GM12864 (cell line): ENCODE data around the gene HYAL2.

ENCODE experiments used
- DNase-seq: peaks from one replicate; pipeline ENCODE4 v3.0.0-alpha.2; 2011; ENCODE audit warnings: low read depth
- H3K4me3 ChIP-seq: 2 replicates; pipeline ENCODE4 v1.5.1; 2011; ENCODE audit warnings: mild to moderate bottlenecking, low read depth, low read length, control low read depth
- TF ChIP-seq, protein P1 (sequence below): IDR thresholded peaks from 2 replicates; pipeline ENCODE4 v1.5.1; 2011; ENCODE audit warnings: low read depth, mild to moderate bottlenecking, moderate library complexity, low read length, control low read depth, inconsistent platforms; ENCODE audit errors: missing control alignments

Gene HYAL2

DNA sequence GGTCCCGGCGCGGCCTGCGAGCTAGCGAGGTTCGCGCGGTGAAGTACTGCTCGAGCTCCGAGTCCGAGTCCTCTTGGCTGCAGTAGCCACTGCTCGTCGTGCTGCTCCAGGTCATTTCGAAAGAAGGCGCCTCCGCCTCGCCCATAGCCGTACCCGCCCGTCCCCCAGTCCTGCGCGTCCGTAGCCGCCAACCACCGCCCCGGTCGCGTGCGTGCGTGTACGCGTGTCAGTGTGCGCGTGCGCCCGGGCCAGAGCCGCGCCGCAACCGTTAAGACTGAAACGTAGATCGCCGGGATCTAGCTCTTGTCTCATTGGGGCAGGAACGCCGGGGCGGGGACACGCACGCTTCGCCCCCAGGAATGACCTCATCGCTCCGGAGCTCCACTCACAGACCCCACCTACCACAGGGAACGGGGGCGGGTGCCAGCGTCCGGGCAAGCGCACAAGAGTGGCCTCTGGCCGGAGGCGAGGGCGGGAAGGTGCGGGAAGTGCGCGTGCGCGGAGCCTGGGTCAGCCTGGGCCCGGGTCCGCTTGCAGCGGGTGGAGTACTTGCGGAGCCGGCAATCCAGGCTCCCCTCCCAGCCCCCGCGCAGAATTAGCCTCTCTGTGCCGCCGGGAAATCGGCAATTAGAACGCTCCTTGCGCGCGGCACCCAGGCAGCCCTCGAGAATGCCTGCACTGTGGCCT lies 14.8 kb upstream of the HYAL2 start:
- TF ChIP-seq, protein P1, sequence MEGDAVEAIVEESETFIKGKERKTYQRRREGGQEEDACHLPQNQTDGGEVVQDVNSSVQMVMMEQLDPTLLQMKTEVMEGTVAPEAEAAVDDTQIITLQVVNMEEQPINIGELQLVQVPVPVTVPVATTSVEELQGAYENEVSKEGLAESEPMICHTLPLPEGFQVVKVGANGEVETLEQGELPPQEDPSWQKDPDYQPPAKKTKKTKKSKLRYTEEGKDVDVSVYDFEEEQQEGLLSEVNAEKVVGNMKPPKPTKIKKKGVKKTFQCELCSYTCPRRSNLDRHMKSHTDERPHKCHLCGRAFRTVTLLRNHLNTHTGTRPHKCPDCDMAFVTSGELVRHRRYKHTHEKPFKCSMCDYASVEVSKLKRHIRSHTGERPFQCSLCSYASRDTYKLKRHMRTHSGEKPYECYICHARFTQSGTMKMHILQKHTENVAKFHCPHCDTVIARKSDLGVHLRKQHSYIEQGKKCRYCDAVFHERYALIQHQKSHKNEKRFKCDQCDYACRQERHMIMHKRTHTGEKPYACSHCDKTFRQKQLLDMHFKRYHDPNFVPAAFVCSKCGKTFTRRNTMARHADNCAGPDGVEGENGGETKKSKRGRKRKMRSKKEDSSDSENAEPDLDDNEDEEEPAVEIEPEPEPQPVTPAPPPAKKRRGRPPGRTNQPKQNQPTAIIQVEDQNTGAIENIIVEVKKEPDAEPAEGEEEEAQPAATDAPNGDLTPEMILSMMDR: no peak
- DNase-seq: peak; percentile 96
- H3K4me3 ChIP-seq: peak overlapping the region; percentile 91

DNA sequence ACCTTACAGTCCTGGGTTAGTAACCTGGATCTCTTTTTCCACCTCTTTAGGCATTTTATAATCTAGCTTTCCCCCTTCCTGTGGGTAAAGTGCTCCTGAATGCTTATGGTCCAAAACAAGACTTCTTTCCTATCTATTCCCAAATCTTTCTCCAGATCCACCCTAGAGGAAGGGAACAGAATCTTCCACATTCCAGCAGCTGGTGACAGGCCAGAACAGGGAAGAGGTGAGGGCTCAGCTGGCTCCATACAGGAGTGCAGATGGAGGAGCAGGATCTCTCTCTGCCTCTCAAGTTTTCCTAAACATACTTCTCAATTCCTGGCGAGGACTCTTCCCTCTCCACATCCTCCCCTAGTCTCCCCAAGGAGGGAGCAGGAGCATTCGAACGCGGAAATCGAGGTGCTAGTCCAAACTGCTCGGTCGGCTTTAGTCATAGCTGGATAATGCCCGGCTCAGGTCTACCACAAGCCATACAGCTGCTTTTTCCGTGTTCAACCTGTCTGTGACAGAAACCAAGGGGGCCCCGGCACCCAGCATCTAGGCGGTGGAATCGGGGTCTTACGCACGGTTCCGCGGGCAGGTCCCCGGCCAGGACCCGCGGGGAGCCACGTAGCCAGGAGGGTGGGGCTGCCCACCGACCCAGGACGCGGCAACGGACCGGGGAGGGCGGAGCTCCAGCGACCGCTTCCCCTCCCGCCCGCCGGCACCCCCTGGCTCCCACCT lies 14.1 kb upstream of the HYAL2 start:
- H3K4me3 ChIP-seq: peak overlapping the region; percentile 91
- DNase-seq: no peak
- TF ChIP-seq, protein P1: no peak

DNA sequence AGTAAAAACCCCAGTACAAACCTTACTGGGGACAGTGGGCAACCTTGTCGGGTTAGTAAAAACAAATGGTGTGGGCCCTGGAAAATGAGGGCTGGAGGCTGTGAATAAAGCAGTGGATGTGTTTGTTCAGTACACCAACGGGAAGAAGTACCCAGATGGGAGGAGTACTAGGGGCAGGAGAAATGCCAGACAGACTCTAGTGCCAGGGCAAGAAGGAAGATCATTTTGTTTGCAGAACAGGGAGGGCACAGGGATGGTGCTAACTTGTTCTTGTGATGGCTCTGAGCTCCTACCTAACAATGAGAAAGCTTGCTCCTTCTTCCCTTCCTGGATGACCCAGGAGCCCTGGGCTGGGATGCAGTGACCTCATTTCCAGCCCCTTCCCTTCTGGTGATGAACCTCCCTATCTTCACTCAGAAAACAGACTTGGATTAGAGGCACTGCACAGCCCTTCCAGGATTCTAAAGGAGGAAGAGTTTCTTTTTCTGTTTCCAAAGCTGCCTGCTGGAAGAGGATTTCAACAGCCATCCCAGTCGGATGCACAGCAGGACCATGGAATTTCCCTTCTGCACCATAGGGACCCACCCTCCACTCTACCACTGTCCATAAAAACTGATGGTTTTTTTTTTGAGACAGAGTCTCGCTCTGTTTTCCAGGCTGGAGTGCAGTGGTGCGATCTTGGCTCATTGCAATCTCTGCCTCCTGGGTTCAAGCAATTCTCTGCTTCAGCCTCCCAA lies 12.0 kb upstream of the HYAL2 start:
- TF ChIP-seq, protein P1: no peak
- H3K4me3 ChIP-seq: no peak overlapping the region
- no peak for DNase-seq

DNA sequence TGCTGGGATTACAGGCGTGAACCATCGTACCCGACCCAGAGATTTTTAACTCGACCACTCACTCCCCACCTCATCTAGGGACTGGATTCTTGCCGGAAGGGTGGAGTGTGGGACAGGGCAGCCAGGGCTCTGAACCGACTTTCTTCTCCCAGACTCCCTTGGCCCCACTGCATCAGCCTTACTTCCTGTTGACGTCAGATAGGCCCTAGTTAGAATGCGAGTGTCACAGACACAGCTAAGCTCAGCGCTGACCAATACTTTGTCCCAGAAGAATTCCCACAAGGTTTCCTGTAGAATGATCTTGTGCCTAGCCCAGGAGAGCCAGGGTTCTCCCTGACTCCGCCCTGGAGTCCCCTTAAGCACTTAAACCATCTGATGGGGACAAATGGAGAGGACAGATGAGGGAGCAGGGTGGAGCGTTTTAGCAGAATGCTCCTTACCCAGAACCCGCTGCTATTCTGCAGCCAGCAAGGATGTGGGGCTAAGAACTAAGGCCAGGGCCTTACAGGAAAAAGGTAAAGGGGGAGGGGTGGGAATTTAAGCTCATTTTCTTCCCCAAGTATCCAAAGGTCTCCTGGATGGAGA lies 11.3 kb upstream of the HYAL2 start:
- no peak for DNase-seq
- no peak overlapping the region for H3K4me3 ChIP-seq
- TF ChIP-seq, protein P1: no peak

DNA sequence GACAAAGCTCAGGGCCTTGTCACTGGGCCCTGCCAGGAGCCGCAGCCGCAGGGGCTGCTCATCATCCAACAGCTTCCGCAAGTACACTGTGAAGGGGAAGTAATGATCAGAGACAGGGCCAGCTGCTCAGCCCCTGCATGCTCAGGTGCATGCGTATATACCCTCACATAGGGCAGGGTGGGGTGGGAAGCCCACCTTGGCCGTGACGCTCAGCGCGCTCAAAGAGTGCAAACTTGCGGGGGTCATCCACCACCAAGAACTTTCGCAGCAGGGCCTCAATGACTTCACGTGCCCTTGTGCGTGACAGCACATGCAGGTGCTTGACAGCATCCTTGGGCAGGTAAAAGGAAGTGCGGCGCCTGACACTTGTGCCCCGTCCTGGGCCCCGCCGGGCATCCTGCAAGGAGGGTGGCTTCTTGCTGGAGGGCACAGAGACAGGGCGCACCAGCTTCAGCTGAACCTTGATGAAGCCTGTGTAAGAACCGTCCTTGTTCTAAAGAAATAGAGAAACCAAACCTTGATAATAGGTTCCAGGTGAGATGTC lies 8.9 kb upstream of the HYAL2 start:
- TF ChIP-seq, protein P1: no peak
- DNase-seq: no peak
- H3K4me3 ChIP-seq: no peak overlapping the region

DNA sequence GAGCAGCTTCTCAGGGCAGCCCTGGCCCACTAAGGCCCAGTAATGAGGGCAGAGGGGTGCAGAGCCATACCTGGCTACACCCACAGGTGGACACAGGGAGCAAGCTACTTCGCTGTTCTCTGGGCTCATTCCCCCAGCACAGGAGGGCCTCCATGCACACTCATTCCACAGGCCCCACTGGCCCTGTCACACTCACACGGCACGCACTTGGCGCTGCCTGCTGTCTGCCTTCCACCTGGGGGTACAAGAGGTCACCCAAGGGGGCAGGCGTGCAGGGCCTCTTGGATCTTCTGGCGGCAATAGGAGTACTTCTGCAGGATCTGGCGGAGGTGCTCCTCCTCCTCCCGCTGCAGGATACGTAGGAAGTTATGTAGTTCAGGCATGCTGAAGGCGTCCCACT lies 7.8 kb upstream of the HYAL2 start:
- no peak overlapping the region for H3K4me3 ChIP-seq
- TF ChIP-seq, protein P1: no peak
- DNase-seq: no peak
